Airway epithelial cell (primary cell): ENCODE measurements around the gene ZDBF2. TPM values are rescaled to one million over a fixed set of nuclear protein-coding genes. Genes with fewer than 3 reads are reported as not detected.

Source experiments
- total RNA-seq: library from RNA; depleted of rRNA; stranded (reverse); fragments of >200 nt; gene quantifications from 2 replicates; pipeline ENCODE4 v1.2.3, GENCODE V29; 2015

Gene ZDBF2
- 2.8 and 4.2 TPM in 2 replicates for total RNA-seq

GRCh38 chr2:206274434-206275311 lies at the start of gene ZDBF2:
Gene ZDBF2 (plus strand): TSS chr2:206274663. CDS start chr2:206281850, 7,187 bp downstream.

Other genes with a start within 250 kb of the ZDBF2 start
- gene INO80D, start 188.5 kb upstream of the ZDBF2 start, total RNA-seq, result 3.0 and 5.4 TPM in 2 replicates
- gene NDUFS1, start 115.2 kb upstream of the ZDBF2 start, total RNA-seq, result 73.6 and 137 TPM in 2 replicates
- 576 and 656 TPM in 2 replicates for gene EEF1B2, start 114.8 kb upstream of the ZDBF2 start, total RNA-seq
- gene ADAM23, start 168.9 kb downstream of the ZDBF2 start, total RNA-seq, result 0.09 and 0.14 TPM in 2 replicates